Panc1 (cell line): ENCODE measurements around the gene NID2. TPM values are rescaled to one million over a fixed set of nuclear protein-coding genes. Genes with fewer than 3 reads are reported as not detected.

Experiments used
- ATAC-seq: fragments of 200-7000 bp; cut with Tn5 transposase; 2 replicates; pipeline ENCODE4 v1.9.1; 2020; ENCODE audit warnings: mild to moderate bottlenecking, moderate library complexity
- BruUV-seq: library from RNA; stranded (reverse); fragments of 400-500 nt; replicated peaks from 2 replicates; lab custom pipeline; 2021; lab: Mats Ljungman, UMichigan
- CTCF ChIA-PET: fragments of 300-600 bp; sonication (Branson Sonifier 250); formaldehyde crosslinking; loops from one replicate; lab custom pipeline; 2022; ENCODE audit warnings: antibody characterized with exemption; lab: Charles Lee
- POLR2A ChIA-PET: fragments of 300-600 bp; sonication (Branson Sonifier 250); formaldehyde crosslinking; loops from one replicate; lab custom pipeline; 2022; ENCODE audit warnings: antibody characterized with exemption; lab: Charles Lee
- DNase-seq: peaks from one replicate; pipeline ENCODE4 v3.0.0-alpha.2; 2010; ENCODE audit warnings: low read depth, low spot score
- H3K27ac ChIP-seq: 2 replicates; pipeline ENCODE4 v1.5.1; 2011; ENCODE audit warnings: mild to moderate bottlenecking, low read length, inconsistent platforms
- H3K27me3 ChIP-seq: fragments of 200-500 bp; sonication (Bioruptor generic); 2 replicates; pipeline ENCODE4 v1.6.0; 2014; ENCODE audit warnings: low read length, inconsistent platforms; ENCODE audit not compliant: control insufficient read depth, insufficient read depth
- H3K36me3 ChIP-seq: fragments of 200-500 bp; sonication (Bioruptor generic); 2 replicates; pipeline ENCODE4 v1.5.1; 2014; ENCODE audit warnings: inconsistent platforms, mild to moderate bottlenecking, low read length, moderate library complexity; ENCODE audit not compliant: control insufficient read depth, insufficient read depth
- H3K4me1 ChIP-seq: 2 replicates; pipeline ENCODE4 v1.5.1; 2011; ENCODE audit warnings: inconsistent platforms, mild to moderate bottlenecking, low read length, moderate library complexity; ENCODE audit not compliant: control insufficient read depth, insufficient read depth
- H3K4me3 ChIP-seq, 2 experiments: 2 replicates each; pipeline ENCODE4 v1.5.1; 2011 to 2012; ENCODE audit warnings: low read depth in 2 of 2, low read length in 2 of 2, mild to moderate bottlenecking in 2 of 2, inconsistent platforms in 1 of 2, moderate library complexity in 1 of 2
- H3K9me3 ChIP-seq: fragments of 200-500 bp; sonication (Bioruptor generic); 2 replicates; pipeline ENCODE4 v1.5.1; 2014; ENCODE audit warnings: low read depth, mild to moderate bottlenecking, inconsistent platforms, low read length, moderate library complexity; ENCODE audit not compliant: control insufficient read depth, insufficient read depth
- CTCF ChIP-seq: fragments of 450-650 bp; IDR thresholded peaks from 2 replicates; pipeline ENCODE4 v1.5.1; 2017; ENCODE audit warnings: mild to moderate bottlenecking
- POLR2AphosphoS5 ChIP-seq: IDR thresholded peaks from 2 replicates; pipeline ENCODE4 v1.6.1; 2012; ENCODE audit warnings: mild to moderate bottlenecking, low read depth, low read length, moderate library complexity
- SIN3A ChIP-seq: IDR thresholded peaks from 2 replicates; pipeline ENCODE4 v1.6.1; 2012; ENCODE audit warnings: low read depth, mild to moderate bottlenecking, low read length, moderate library complexity, borderline replicate concordance; ENCODE audit not compliant: insufficient read depth
- TCF7L2 ChIP-seq: IDR thresholded peaks from 2 replicates; pipeline ENCODE4 v1.6.1; 2011; ENCODE audit warnings: mild to moderate bottlenecking, low read depth, low read length, inconsistent platforms
- in situ Hi-C: cut with HindIII; loops from 2 replicates; pipeline ENCODE4 v1.10.0; 2016; ENCODE audit warnings: low sequenced_read_pairs, low pct_unique_long_range_greater_than_20kb
- intact Hi-C: fragments of 100-400 bp; cut with micrococcal nuclease; formaldehyde crosslinking; loops from one replicate; pipeline ENCODE4 v1.10.0; 2022; ENCODE audit not compliant: unreplicated experiment
- total RNA-seq: library from RNA; stranded (reverse); gene quantifications from one replicate; pipeline ENCODE4 v1.2.1, GENCODE V29; 2021; ENCODE audit not compliant: unreplicated experiment
- TF ChIP-seq, protein P1 (sequence below), 2 experiments: IDR thresholded peaks; 2 replicates each; pipeline ENCODE4 v1.6.1; 2011 to 2012; ENCODE audit warnings: low read depth in 2 of 2, control low read depth in 1 of 2, low read length in 1 of 2, mild to moderate bottlenecking in 1 of 2, moderate library complexity in 1 of 2; ENCODE audit not compliant: insufficient read depth in 1 of 2

NID2 gene
- total RNA-seq, 1 experiment from 2014 or later = 0.36 TPM

- DNase-seq (no peak), ATAC-seq (no peak)
- Histone ChIP-seq H3K9me3 (no peaks in the 10 kb centered on the region), H3K27me3 (peaks cover 5% of the 10 kb centered on the region; the same call in 1 of the 2 replicates), H3K27ac (no peak overlapping the region), H3K36me3 (no peaks in the 10 kb centered on the region; the same call in 1 of the 2 replicates), H3K4me1 (no peaks in the 10 kb centered on the region), H3K4me3 (no peak overlapping the region)
- POLR2A ChIA-PET = no interaction called here
- TF ChIP-seq TCF7L2 = no peak
- TF ChIP-seq POLR2AphosphoS5 = no peak
- TF ChIP-seq, protein P1, sequence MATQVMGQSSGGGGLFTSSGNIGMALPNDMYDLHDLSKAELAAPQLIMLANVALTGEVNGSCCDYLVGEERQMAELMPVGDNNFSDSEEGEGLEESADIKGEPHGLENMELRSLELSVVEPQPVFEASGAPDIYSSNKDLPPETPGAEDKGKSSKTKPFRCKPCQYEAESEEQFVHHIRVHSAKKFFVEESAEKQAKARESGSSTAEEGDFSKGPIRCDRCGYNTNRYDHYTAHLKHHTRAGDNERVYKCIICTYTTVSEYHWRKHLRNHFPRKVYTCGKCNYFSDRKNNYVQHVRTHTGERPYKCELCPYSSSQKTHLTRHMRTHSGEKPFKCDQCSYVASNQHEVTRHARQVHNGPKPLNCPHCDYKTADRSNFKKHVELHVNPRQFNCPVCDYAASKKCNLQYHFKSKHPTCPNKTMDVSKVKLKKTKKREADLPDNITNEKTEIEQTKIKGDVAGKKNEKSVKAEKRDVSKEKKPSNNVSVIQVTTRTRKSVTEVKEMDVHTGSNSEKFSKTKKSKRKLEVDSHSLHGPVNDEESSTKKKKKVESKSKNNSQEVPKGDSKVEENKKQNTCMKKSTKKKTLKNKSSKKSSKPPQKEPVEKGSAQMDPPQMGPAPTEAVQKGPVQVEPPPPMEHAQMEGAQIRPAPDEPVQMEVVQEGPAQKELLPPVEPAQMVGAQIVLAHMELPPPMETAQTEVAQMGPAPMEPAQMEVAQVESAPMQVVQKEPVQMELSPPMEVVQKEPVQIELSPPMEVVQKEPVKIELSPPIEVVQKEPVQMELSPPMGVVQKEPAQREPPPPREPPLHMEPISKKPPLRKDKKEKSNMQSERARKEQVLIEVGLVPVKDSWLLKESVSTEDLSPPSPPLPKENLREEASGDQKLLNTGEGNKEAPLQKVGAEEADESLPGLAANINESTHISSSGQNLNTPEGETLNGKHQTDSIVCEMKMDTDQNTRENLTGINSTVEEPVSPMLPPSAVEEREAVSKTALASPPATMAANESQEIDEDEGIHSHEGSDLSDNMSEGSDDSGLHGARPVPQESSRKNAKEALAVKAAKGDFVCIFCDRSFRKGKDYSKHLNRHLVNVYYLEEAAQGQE (IDR thresholded peaks at IDR 0.05; ENCODE audit: insufficient read depth in 1 of 2, low read depth in 2 of 2, low read length in 1 of 2) = no peak
- TF ChIP-seq CTCF = no peak
- TF ChIP-seq SIN3A = no peak
- CTCF ChIA-PET = no interaction called here
- in situ Hi-C loops = no loop called here
- no TSS peak for BruUV-seq
- intact Hi-C loops = no loop called here
Measured at GRCh38 chr14:52061390-52061789, 7.5 kb downstream of the NID2 start.

DNA sequence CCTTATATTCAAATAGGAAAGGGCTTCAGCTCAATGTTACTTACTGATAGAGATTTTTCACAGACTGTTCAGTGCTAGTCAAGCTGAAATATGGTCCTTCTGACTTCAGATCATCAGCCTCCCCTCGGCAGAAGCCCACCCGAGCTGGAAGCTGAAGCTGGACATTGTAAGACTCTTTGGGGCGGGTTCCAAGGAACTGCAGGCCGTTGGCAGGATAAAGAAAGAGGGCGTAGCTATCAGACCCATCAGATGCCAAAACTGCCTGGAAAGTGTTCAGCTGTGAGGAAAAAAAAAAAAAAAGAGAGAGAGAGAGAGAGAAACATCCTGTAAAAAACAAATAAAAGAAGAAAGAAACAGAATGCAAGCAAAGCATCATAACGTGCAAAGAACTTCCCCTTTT is 8.8 kb downstream of the NID2 start:
- ATAC-seq (no peak), DNase-seq (no peak)
- Histone ChIP-seq H3K27ac (no peak overlapping the region), H3K4me3 (no peak overlapping the region), H3K27me3 (peaks cover 5% of the 10 kb centered on the region), H3K4me1 (no peaks in the 10 kb centered on the region), H3K9me3 (no peaks in the 10 kb centered on the region), H3K36me3 (no peaks in the 10 kb centered on the region; the same call in 1 of the 2 replicates)
- ChIA-PET POLR2A (no interaction called here), CTCF (no interaction called here)
- TF ChIP-seq, protein P1 (IDR thresholded peaks at IDR 0.05; ENCODE audit: insufficient read depth in 1 of 2, low read depth in 2 of 2, low read length in 1 of 2) = no peak
- TF ChIP-seq SIN3A (no peak), POLR2AphosphoS5 (no peak), CTCF (no peak), TCF7L2 (no peak)
- in situ Hi-C loops = no loop called here
- no TSS peak for BruUV-seq
- intact Hi-C loops = no loop called here
